GM21528 (cell line): ENCODE measurements around the gene KRTAP29-1.

Experiments used
- ATAC-seq: cut with Tn5 transposase; IDR thresholded peaks from one replicate; pipeline ENCODE4 v1.9.1; 2021; ENCODE audit warnings: mild to moderate bottlenecking, moderate library complexity; ENCODE audit not compliant: unreplicated experiment, low FRiP score

The KRTAP29-1 gene

GRCh38 chr17:41329279-41329948, 26.8 kb upstream of the KRTAP29-1 start:
- ATAC-seq: no peak

- ATAC-seq: no peak
Measured at GRCh38 chr17:41328207-41328606, 25.6 kb upstream of the KRTAP29-1 start.

GRCh38 chr17:41327411-41328120, 24.9 kb upstream of the KRTAP29-1 start:
- no peak for ATAC-seq

GRCh38 chr17:41326173-41327145, 23.8 kb upstream of the KRTAP29-1 start:
- no peak for ATAC-seq

GRCh38 chr17:41325611-41326010, 23.0 kb upstream of the KRTAP29-1 start:
- no peak for ATAC-seq

GRCh38 chr17:41325126-41325525, 22.5 kb upstream of the KRTAP29-1 start:
- no peak for ATAC-seq

GRCh38 chr17:41324180-41325075, 21.8 kb upstream of the KRTAP29-1 start:
- no peak for ATAC-seq

GRCh38 chr17:41322903-41323895, 20.5 kb upstream of the KRTAP29-1 start:
- no peak for ATAC-seq

- ATAC-seq: no peak
Measured at GRCh38 chr17:41322094-41322902, 19.6 kb upstream of the KRTAP29-1 start.

- no peak for ATAC-seq
Measured at GRCh38 chr17:41318231-41318630, 15.6 kb upstream of the KRTAP29-1 start.

GRCh38 chr17:41315814-41316445, 13.3 kb upstream of the KRTAP29-1 start:
- ATAC-seq: no peak

GRCh38 chr17:41315204-41315794, 12.6 kb upstream of the KRTAP29-1 start, which contains the start of gene KRTAP17-1:
Gene KRTAP17-1, minus strand, starts transcription at chr17:41315710. Its CDS starts 60 bp downstream, at chr17:41315650.
- no peak for ATAC-seq

- ATAC-seq: no peak
Measured at GRCh38 chr17:41311111-41311510, 8.5 kb upstream of the KRTAP29-1 start.

GRCh38 chr17:41308918-41309359, 6.3 kb upstream of the KRTAP29-1 start, which contains the start of gene KRTAP16-1:
Gene KRTAP16-1, minus strand, starts transcription at chr17:41309309. Its CDS starts 56 bp downstream, at chr17:41309253.
- no peak for ATAC-seq

- no peak for ATAC-seq
Measured at GRCh38 chr17:41308251-41308917, 5.7 kb upstream of the KRTAP29-1 start.

- no peak for ATAC-seq
Measured at GRCh38 chr17:41307647-41308046, 5.0 kb upstream of the KRTAP29-1 start.
